Smooth muscle cell of the umbilical artery (primary cell): ENCODE data around the gene SOX30. TPM values are rescaled to one million over a fixed set of nuclear protein-coding genes. Genes with fewer than 3 reads are reported as not detected.

Experiments
- total RNA-seq: library from RNA; depleted of rRNA; stranded (reverse); fragments of >200 nt; gene quantifications from 2 replicates; pipeline ENCODE4 v1.2.3, GENCODE V29; 2014

The SOX30 gene
- 0.18 TPM in 1 of 2 replicates, not detected in the other for total RNA-seq

GRCh38 chr5:157652377-157652692 is at the start of gene SOX30:
Gene SOX30 (minus strand): TSS chr5:157652438. CDS start chr5:157652078, 360 bp downstream.

GRCh38 chr5:157670662-157671591 is 18.7 kb upstream of the SOX30 start, which contains the start of gene C5orf52:
Gene C5orf52 (plus strand): TSS chr5:157671533. CDS start chr5:157671615, 82 bp downstream.

Other genes with a start within 250 kb of the SOX30 start
- 0.14 TPM in 1 of 2 replicates, not detected in the other for gene NIPAL4, start 192.2 kb downstream of the SOX30 start, total RNA-seq
- 150 and 579 TPM in 2 replicates for gene ADAM19, start 76.7 kb downstream of the SOX30 start, total RNA-seq
- gene C5orf52, start 19.1 kb upstream of the SOX30 start, total RNA-seq, result not detected in 2 replicates
- gene THG1L, start 79.0 kb upstream of the SOX30 start, total RNA-seq, result 15.8 and 18.7 TPM in 2 replicates
- 6.1 and 8.6 TPM in 2 replicates for gene LSM11, start 91.3 kb upstream of the SOX30 start, total RNA-seq
- 152 and 184 TPM in 2 replicates for gene CLINT1, start 206.7 kb upstream of the SOX30 start, total RNA-seq